ENCODE measurements around the gene MTERF2.
"Not testable (repeated sequence)": the region's sequence is repeated elsewhere in the genome, so short reads cannot be mapped to it uniquely, and the experiment has no call there.

The MTERF2 gene, protein sequence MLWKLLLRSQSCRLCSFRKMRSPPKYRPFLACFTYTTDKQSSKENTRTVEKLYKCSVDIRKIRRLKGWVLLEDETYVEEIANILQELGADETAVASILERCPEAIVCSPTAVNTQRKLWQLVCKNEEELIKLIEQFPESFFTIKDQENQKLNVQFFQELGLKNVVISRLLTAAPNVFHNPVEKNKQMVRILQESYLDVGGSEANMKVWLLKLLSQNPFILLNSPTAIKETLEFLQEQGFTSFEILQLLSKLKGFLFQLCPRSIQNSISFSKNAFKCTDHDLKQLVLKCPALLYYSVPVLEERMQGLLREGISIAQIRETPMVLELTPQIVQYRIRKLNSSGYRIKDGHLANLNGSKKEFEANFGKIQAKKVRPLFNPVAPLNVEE

DNA sequence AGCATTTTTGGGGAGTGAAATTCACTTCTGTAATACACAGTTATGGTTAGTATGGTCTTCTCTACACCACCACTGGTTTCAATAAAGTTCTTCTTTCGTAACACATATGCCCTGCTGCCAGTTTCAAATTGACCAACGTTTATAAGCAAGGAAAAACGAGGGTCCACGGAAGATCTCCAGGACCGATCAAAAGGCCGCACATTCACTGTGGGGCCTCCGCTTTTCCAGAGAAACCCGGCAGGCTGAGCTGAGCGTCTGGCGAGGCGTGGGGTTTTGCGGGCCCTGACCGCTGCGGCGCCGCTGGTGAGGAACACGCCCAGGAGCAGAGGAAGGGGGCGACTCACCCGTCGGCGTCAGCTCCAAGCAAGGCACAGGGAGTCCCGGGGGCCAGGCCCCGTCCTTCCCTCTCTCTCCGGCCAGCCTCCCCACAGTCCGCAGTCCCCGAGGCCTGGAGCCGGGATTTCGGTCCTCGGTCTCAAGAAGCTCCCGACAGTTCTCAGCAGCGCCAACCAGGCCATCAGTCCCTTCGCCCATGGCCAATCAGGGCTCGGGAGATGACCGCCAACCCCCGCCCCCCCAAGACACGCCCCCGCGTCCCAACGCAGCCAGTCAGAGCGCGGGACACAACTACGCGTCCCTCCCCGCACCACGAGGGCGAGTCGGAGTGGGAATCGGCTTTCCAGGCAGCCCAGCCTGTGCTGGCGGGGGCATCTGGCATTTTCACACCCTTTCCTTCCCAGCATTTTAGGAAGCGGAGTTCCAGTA lies at the start of gene MTERF2:
MTERF2 (minus strand) TSS at position 522 of the 765 bp plus-strand sequence. CDS start 8,432 bp downstream, outside the sequence.
- DNase-seq (ENCODE audit: low read depth) = peak; percentile 44

DNA sequence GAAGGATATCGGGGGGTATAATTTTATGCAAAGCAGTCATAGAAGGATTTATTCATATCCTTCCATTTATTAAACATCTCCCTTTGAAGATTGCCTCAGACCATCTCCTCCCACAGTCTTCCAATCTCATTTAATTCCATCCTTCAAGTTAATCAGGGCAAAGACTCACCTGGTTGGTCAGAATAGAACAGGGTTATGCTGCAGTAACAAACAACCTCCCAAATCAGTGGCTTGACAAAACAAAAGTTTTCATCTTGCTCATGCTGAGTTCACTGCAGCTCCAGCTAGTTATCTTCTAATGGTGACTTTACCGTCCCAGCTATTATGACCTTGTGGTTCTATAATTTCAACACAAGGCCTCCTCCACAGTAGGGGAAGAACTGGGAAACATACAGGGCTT lies 48.8 kb upstream of the MTERF2 start:
- no peak for DNase-seq (ENCODE audit: low read depth)

DNA sequence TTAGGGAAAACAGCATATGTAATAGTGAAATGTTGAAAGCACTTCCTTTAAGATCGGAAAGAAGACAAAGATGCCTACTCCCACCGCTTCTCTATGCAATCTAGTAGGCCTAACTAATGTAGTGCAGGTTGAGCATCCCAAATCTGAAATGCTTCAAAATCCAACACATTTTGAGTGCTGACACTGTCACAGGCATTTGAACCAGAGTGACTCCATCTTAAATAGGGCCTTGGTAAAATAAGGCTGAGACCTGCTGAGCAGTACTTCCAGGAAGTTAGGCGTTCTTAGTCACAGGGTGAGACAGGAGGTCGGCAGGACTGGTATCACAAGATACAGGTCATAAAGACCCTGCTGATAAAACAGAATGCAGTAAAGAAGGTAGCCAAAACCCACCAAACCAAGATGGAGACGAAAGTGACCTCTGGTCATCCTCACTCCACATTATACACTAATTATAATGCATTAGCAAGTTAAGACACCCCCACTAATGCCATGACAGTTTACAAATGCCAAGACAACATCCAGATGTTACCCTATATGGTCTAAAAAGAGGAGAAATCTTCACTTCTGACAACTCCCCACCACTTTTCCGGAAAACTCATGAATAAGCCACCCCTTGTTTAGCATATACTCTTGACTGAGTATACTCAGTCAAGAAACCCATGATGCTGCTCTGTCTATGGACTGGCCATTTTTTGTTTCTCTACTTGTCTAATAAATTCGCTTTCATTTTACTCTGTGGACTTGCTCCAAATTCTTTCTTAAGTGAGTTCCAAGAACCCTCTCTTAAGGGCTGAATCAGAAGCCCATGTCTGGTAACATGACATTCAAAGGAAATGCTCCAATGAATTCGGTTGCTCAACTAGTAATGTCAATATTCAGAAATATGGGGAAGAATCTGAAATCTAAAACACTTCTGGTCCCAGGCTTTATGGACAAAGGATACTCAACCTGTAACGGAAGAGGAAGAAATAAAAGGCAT lies 47.1 kb upstream of the MTERF2 start:
- DNase-seq (ENCODE audit: low read depth) = no peak

DNA sequence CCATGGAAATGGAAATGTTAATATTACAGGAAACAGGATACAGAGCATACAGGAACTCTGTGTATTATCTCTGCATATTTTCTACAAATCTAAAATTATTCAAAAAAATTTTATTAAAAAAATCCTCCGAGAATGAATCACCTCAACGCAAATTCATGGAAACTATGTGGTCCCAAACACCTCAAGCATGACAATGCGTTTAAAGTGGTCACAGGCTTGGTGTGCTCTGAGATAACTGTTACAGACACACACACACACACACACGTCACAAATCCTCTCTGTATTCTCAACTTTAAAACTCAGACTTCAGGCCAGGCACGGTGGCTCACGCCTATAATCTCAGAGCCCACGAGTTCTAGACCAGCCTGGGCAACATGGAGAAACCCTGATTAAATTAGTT lies 45.3 kb upstream of the MTERF2 start:
- DNase-seq (ENCODE audit: low read depth) = no peak

DNA sequence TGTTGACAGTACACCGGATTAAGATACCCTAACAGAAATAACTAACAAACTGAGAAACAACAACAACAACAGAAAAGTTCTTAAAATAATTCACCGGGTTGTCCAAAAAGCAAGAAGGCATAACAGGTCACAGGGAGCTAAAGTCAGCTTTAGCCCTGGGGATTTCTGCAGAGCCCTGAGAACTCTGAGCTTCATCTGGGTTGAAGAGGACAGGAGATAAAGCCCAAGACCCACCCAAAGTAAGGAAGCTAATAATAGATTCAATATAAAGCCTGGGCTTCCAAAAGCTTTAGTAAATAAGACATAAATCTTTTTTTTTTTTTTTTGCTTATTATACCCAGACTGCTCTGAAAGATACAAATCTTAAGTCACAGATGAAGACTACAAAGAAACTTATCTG lies 44.1 kb upstream of the MTERF2 start:
- DNase-seq (ENCODE audit: low read depth) = no peak

DNA sequence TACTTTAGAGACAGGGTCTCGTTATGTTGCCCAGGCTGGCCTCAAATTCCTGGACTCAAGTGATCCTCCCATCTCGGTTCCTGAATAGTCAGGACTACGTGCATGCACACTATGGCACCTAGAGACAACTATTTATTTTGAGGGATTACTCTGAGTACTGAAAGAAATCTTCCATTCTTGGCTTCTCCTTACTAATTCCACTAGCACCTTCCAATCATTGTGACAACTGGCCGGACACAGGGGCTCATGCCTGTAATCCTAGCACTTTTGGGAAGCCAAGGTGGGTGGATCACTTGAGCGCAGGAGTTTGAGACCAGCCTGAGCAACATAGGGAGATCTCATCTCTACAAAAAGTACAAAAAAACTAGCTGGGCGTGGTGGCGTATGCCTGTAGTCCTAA lies 42.1 kb upstream of the MTERF2 start:
- no peak for DNase-seq (ENCODE audit: low read depth)

DNA sequence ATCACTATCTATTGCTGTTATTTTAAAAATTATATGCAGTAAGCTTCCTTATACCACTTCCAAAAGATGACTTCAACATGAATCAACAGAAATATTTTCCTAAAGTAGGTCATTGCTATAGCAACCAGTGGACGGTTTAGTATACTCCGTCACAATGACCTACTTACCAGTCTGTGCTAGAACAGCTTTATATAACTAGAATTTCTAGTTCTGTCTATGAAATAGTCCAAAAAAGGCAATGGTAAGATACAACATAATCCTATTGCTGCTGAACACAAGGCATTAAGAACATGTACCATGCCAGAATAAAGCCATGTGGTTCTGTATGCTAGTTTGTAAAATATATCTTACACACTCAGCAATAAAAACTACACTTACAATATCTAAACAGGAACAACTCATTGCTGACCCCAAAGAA lies 40.7 kb upstream of the MTERF2 start:
- no peak for DNase-seq (ENCODE audit: low read depth)

DNA sequence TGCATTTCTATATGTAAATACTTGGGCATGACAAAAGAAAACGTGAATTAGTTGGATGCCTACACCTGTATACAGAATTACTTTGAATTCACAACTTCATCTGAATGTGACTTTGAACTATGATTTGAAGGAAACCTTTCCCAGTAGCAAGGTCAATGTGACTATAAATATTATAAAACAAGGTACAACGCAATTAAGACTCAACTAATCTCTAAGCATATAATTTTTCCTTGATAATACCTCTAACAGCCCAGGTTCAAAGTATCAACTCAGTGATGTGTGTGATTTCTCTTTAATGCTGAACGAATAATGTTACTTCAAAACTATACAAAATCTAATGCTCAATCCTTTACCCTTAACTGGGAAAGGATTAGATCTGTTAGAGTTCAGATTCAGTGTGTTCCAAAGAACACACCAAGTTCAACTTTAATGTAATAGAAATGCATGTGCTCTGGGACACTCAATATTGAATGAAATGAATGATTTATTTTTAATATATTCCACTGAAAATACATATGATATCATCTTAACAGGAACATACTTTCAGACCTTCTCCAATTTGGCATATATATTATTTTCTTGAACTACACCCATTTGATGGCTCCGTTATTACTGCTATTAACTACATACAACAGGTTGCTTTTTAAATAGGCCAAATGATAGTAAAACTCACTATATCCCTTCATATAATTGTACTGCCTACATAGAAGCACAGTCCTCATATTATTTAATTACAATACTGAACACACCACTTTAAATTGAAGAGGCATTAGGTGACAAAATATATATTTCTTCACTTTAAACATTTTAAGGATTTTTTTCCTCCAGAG lies 40.1 kb upstream of the MTERF2 start:
- no peak for DNase-seq (ENCODE audit: low read depth)

DNA sequence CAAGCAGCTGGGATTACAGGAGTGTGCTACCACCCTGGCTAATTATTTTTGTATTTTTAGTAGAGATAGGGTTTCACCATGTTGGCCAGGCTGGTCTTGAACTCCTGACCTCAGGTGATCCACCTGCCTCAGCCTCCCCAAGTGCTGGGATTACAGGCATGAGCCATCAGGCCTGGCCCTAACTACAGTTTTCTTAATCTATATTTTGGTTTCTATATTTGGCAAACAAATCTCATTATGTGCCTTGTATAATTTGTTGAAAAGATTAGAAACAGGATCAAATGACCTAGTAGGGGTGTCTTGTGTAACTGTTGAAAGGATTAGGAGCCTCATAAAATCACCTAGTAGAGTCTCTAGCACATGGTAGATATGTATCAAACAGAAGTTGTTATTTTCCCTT lies 39.4 kb upstream of the MTERF2 start:
- not testable (repeated sequence) for DNase-seq (ENCODE audit: low read depth)

DNA sequence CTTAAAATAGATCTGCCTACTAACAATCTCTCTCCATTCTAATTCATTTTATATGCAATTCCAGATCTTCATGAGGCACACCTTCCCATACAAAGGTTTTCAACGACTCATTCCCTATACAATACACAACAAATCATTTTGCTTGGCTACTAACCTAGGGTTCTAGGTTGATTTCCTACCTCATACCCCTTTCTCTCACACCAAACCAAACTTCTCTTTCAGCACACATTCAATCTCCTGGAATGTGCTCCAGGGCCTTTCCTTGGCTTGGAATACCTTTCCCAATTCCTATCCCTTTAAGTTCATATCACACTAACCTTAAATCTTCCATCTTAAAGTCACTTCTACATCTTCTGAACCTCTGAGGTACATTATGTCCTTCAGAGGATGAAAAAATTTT lies 38.7 kb upstream of the MTERF2 start:
- DNase-seq (ENCODE audit: low read depth) = no peak

DNA sequence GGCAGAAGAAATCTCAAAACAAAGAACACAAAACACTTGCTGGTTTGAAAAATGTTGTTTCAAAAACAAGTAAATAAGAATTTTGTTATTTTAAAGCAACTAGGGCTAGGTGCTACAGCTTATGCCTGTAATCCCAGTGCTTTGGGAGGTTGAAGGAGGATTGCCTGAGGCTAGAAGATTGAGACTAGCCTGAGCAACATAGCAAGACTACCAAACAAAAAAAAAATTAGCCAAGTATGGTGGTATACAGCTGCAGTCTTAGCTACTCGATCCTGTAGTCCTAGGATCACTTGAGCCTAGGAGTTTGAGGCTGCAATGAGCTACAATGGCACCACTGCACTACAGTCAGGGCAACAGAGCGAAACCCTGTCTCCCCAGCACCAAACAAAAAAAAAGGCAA lies 32.6 kb upstream of the MTERF2 start:
- DNase-seq (ENCODE audit: low read depth) = no peak

DNA sequence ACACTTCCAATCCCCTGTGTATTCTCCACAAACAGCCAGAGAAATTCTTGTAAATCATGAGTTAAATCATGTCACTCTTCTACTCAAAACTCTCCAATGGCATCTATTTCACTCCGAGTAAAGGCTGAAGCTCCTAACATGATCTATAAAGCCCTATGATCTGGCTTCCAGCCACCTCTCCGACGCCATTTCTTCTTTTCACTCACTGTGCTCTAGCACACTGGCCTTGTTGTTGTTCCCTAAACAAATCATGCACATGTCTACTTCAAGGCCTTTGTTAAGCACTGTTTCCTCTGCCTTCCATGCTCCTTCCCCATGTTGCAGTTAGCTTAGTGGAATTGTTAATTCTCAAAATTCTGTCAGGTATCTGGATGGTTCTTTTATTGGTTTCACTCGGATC lies 30.1 kb upstream of the MTERF2 start:
- no peak for DNase-seq (ENCODE audit: low read depth)

DNA sequence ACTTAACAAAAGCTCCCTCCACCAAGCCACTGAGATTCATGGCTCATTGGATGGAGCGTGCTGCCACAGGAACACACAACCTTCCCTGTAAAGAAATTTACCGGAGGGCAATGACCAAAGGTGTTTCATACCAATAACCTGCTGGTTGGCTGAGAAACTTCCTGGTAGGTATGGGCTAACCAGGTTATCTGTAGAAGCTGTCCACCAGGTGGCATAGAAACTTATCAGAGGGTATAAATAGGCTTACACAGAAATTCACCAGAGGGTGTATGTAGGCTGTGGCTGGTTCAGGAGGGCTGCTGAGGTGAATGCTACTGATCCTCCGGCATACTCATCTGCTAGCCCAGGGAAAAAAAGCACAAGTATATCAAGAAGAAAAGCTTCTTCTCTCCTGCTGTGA lies 27.1 kb upstream of the MTERF2 start:
- DNase-seq (ENCODE audit: low read depth) = no peak

DNA sequence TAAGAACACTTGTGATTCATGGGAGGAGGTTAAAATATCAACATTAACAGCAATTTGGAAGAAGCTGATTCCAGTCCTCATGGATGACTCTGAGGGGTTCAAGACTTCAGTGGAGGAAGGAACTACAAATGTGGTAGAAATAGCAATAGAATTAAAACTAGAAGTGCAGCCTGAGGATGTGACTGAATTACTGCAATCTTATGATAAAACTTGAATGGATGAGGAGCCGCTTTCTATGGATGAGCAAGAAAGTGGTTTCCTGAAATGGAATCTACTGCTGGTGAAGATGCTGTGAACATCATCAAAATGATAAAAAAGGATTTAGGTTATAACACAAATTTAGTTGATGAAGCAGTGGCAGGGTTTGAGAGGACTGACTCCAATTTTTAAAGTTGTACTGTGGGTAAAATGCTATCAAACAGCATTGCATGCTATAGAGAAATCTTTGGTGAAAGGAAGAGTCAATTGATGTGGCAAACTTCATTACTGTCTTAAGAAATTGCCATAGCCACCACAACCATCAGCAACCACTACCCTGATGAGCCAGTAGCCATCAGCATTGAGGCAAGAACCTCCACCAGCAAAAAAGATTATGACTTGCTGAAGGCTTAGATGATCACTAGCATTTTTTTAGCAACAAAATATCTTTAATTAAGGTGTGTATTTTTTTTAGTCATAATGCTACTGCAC lies 25.9 kb upstream of the MTERF2 start:
- no peak for DNase-seq (ENCODE audit: low read depth)

DNA sequence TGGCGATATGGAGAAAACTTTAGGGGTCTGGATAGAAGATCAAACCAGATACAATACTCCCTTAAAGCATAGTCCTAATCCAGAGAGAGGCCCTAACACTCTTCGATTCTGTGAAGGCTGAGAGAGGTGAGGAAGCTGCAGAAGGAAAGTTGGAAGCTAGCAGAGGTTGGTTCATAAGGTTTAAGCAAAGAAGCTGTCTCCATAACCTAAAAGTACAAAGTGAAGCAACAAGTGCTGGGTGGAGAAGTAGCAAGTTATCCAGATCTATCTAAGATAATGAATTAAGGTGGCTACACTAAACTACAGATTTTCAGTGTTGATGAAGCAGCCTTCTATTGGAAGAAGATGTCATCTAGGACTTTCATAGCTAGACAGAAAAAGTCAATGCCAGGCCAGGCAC lies 24.6 kb upstream of the MTERF2 start:
- DNase-seq (ENCODE audit: low read depth) = no peak

DNA sequence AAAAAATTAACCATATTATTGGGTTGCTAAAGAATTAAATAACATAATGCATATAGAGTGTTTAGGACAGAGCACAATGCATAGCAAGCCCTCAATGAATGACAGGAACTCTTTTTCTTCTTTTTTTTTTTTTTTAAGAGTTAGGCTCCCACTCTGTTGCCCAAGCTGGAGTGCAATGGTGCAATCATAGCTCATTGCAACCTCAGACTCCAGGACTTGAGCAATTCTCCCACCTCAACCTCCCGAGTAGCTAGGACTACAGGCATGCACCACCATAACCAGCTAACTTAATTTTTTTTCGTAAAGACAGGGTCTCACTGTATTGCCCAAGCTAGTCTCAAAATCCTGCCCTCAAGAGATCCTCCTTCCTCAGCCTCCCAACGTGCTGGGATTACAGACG lies 20.5 kb upstream of the MTERF2 start:
- DNase-seq (ENCODE audit: low read depth) = no peak

DNA sequence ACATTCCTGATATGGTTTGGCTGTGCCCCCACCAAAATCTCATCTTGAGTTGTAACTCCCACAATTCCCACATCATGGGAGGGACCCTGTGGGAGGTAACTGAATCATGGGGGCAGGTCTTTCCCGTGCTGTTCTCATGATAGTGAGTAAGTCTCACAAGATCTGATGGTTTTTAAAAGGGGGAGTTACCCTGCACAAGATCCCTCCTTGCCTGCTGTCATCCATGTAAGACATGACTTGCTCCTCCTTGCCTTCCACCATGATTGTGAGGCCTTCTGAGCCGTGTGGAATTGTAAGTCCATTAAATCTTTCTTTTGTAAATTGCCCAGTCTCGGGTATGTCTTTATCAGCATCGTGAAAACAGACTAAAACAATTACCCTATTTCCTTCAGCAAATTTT lies 15.7 kb upstream of the MTERF2 start:
- not testable (repeated sequence) for DNase-seq (ENCODE audit: low read depth)

DNA sequence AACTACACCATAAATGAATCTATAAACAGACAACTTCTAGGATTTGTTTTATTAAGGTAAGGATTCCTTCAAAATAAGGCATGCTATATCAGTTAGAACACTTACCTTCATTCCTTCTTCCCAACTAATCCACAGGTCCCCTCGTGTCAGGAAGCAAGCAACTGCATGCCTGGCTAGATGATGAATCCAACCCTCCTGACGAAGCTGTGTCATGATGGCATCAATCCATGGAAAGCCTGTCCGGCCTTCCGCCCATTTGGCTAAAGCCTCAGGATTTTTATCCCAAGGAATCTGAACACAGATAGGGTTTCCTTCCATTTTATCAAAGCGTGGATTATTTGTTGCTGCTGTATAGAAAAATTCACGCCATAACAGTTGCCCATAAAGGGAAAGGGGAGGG lies 12.5 kb upstream of the MTERF2 start:
- DNase-seq (ENCODE audit: low read depth) = no peak

DNA sequence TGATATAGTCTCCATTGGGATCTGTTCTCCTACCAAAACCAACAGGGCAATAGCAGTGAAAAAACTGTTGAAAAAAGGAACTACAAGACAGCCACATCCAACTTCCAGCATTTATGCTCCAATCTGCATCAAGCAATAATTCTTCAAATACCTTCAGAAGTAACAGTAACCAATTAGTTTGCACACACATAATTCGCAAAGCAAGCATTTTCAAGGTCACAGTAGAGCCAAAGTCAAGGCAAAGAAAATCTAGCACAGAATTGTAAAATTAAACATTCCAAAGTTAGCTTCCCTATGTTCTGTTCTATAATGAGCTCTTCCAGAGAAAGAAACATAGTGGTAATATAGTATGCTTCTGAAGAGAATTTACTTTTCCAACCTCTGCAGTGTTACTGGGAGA lies 11.0 kb upstream of the MTERF2 start:
- DNase-seq (ENCODE audit: low read depth) = no peak

DNA sequence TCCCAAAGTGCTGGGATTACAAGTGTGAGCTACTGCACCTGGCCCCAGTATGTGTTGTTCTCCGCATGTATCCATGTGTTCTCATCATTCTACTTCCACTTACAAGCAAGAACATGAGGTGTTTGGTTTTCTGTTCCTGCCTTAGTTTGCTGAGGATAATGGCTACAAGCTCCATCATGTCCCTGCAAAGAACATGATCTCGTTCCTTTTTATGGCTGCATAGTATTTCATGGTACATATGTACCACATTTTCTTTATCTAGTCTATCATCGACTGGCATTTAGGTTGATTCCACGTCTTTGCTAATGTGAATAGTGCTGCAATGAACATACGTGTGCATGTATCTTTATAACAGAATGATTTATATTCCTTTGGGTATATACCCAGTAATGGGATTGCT lies 9.2 kb upstream of the MTERF2 start:
- DNase-seq (ENCODE audit: low read depth) = not testable (repeated sequence)

All from stimulated activated CD8-positive, alpha-beta memory T cell treated with anti-CD3 and anti-CD28 coated beads, Interleukin-15, amount 100 ng/mL, for 24 hours (primary cell).